ENCODE measurements around the gene PSMD13. TPM values are rescaled to one million over a fixed set of nuclear protein-coding genes. Genes with fewer than 3 reads are reported as not detected.
A peak's percentile ranks its signal among the peaks of the same experiment; 100 is the strongest.

PSMD13 gene
- total RNA-seq, 2 experiments from 2014 or later: 220 to 228 TPM

GRCh38 chr11:196786-197731 is 39.7 kb upstream of the PSMD13 start:
- no peak for DNase-seq

GRCh38 chr11:197741-198235 is 39.0 kb upstream of the PSMD13 start:
- ATAC-seq (no peak), DNase-seq (peak; percentile 1)
- no peak overlapping the region for H3K27ac Mint-ChIP-seq
- POLR2A ChIA-PET: interaction anchor here (1.5 kb wide), 1 partner anchor 9 kb away, joined by 7 read pairs; the partner anchor contains the start of gene BET1L
- no peaks in the 10 kb centered on the region for H3K27me3 Mint-ChIP-seq
- no peak for TF ChIP-seq CTCF (IDR thresholded peaks at IDR 0.05)
- intact Hi-C loops (cut with micrococcal nuclease): no loop called here
- H3K9me3 Mint-ChIP-seq: no peaks in the 10 kb centered on the region
- CTCF ChIA-PET: interaction anchor here (0.6 kb wide), 1 partner anchor 107 kb away, joined by 3 read pairs; no protein-coding TSS in a partner anchor
- H3K4me3 Mint-ChIP-seq: no peak overlapping the region
- H3K4me1 Mint-ChIP-seq (ENCODE audit: low read depth): peaks cover 19% of the 10 kb centered on the region
- peaks cover 7% of the 10 kb centered on the region for H3K36me3 Mint-ChIP-seq (ENCODE audit: low read depth)

More at GRCh38 chr11:196786-197731, 39.7 kb upstream of the PSMD13 start:
- CTCF ChIA-PET: interaction anchor here (0.6 to 1.2 kb wide), 2 partner anchors 53 to 108 kb away, joined by 3 to 6 read pairs; no protein-coding TSS in a partner anchor
- intact Hi-C loops (cut with micrococcal nuclease): no loop called here
- no peaks in the 10 kb centered on the region for H3K27me3 Mint-ChIP-seq
- H3K4me1 Mint-ChIP-seq (ENCODE audit: low read depth): peaks cover 14% of the 10 kb centered on the region
- POLR2A ChIA-PET: interaction anchor here (1.5 kb wide), 1 partner anchor 10 kb away, joined by 7 read pairs; the partner anchor contains the start of gene BET1L
- peaks cover 3% of the 10 kb centered on the region for H3K36me3 Mint-ChIP-seq (ENCODE audit: low read depth)
- no peak for TF ChIP-seq CTCF (IDR thresholded peaks at IDR 0.05)
- H3K4me3 Mint-ChIP-seq: no peak overlapping the region
- no peak for ATAC-seq
- no peaks in the 10 kb centered on the region for H3K9me3 Mint-ChIP-seq
- no peak overlapping the region for H3K27ac Mint-ChIP-seq

GRCh38 chr11:198236-198806 is 38.5 kb upstream of the PSMD13 start:
- H3K27ac Mint-ChIP-seq: no peak overlapping the region
- H3K36me3 Mint-ChIP-seq (ENCODE audit: low read depth): peaks cover 10% of the 10 kb centered on the region
- intact Hi-C loops (cut with micrococcal nuclease): no loop called here
- DNase-seq: no peak
- CTCF ChIA-PET: no interaction called here
- POLR2A ChIA-PET: no interaction called here
- H3K27me3 Mint-ChIP-seq: no peaks in the 10 kb centered on the region
- no peak for ATAC-seq
- peaks cover 24% of the 10 kb centered on the region for H3K4me1 Mint-ChIP-seq (ENCODE audit: low read depth)
- no peaks in the 10 kb centered on the region for H3K9me3 Mint-ChIP-seq
- TF ChIP-seq CTCF (IDR thresholded peaks at IDR 0.05): no peak
- no peak overlapping the region for H3K4me3 Mint-ChIP-seq

GRCh38 chr11:199004-199581 is 37.7 kb upstream of the PSMD13 start:
- H3K27me3 Mint-ChIP-seq: no peaks in the 10 kb centered on the region
- CTCF ChIA-PET: interaction anchor here (1.0 kb wide), 1 partner anchor 51 kb away, joined by 3 read pairs; no protein-coding TSS in a partner anchor

More at GRCh38 chr11:199004-199581, 37.7 kb upstream of the PSMD13 start:
- peaks cover 32% of the 10 kb centered on the region for H3K4me1 Mint-ChIP-seq (ENCODE audit: low read depth)
- POLR2A ChIA-PET: interaction anchor here (0.8 kb wide), 2 partner anchors 10 to 69 kb away, joined by 3 to 4 read pairs; no protein-coding TSS in a partner anchor
- DNase-seq: peak; percentile 3
- no peak for ATAC-seq
- H3K27ac Mint-ChIP-seq: no peak overlapping the region
- peaks cover 10% of the 10 kb centered on the region for H3K36me3 Mint-ChIP-seq (ENCODE audit: low read depth)
- no peaks in the 10 kb centered on the region for H3K9me3 Mint-ChIP-seq
- TF ChIP-seq CTCF (IDR thresholded peaks at IDR 0.05): no peak
- H3K4me3 Mint-ChIP-seq: no peak overlapping the region
- intact Hi-C loops (cut with micrococcal nuclease): no loop called here
